Measurements from ENCODE around the gene ICAM2.

- TF ChIP-seq, protein P1, sequence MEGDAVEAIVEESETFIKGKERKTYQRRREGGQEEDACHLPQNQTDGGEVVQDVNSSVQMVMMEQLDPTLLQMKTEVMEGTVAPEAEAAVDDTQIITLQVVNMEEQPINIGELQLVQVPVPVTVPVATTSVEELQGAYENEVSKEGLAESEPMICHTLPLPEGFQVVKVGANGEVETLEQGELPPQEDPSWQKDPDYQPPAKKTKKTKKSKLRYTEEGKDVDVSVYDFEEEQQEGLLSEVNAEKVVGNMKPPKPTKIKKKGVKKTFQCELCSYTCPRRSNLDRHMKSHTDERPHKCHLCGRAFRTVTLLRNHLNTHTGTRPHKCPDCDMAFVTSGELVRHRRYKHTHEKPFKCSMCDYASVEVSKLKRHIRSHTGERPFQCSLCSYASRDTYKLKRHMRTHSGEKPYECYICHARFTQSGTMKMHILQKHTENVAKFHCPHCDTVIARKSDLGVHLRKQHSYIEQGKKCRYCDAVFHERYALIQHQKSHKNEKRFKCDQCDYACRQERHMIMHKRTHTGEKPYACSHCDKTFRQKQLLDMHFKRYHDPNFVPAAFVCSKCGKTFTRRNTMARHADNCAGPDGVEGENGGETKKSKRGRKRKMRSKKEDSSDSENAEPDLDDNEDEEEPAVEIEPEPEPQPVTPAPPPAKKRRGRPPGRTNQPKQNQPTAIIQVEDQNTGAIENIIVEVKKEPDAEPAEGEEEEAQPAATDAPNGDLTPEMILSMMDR (IDR thresholded peaks at IDR 0.05), result no peak
- TF ChIP-seq POLR2AphosphoS5 (IDR thresholded peaks at IDR 0.05), result no peak
- TF ChIP-seq POLR2A (IDR thresholded peaks at IDR 0.05), result no peak
Measured at GRCh38 chr17:63969278-63969677, 51.2 kb downstream of the ICAM2 start.
